Neutrophil (primary cell): Measurements from ENCODE around the gene MYBPHL.

ENCODE experiments used
- H3K27ac ChIP-seq: fragments of 200-600 bp; sonication (generic); 2 replicates; pipeline ENCODE4 v1.5.1; 2016; ENCODE audit warnings: mild to moderate bottlenecking, moderate library complexity
- H3K27me3 ChIP-seq: fragments of 200-600 bp; sonication (generic); 2 replicates; pipeline ENCODE4 v1.6.0; 2016; ENCODE audit warnings: mild to moderate bottlenecking
- H3K36me3 ChIP-seq: fragments of 200-600 bp; sonication (generic); 2 replicates; pipeline ENCODE4 v1.5.1; 2017
- H3K4me1 ChIP-seq, 2 experiments: fragments of 200-600 bp in 1 of 2; sonication (generic) in 1 of 2; 1 replicate in 1 of 2; 2 replicates in 1 of 2; pipeline versions ENCODE4 v1.5.1 to v1.6.1; 2013 to 2016; ENCODE audit warnings: low read depth in 1 of 2, low read length in 1 of 2, mild to moderate bottlenecking in 1 of 2, moderate library complexity in 1 of 2; ENCODE audit not compliant: control insufficient read depth in 1 of 2, insufficient read depth in 1 of 2
- H3K4me3 ChIP-seq, 2 experiments: fragments of 200-600 bp in 1 of 2; sonication (generic) in 1 of 2; 1 replicate in 1 of 2; 2 replicates in 1 of 2; pipeline ENCODE4 v1.5.1; 2013 to 2016; ENCODE audit warnings: low read depth in 1 of 2, low read length in 1 of 2, mild to moderate bottlenecking in 1 of 2, moderate library complexity in 1 of 2
- H3K9me3 ChIP-seq: fragments of 200-600 bp; sonication (generic); 2 replicates; pipeline ENCODE4 v1.5.1; 2016
- TF ChIP-seq, protein P1 (sequence below): fragments of 200-600 bp; sonication (generic); IDR thresholded peaks from 2 replicates; pipeline ENCODE4 v1.5.1; 2016; ENCODE audit warnings: antibody characterized with exemption

MYBPHL gene

DNA sequence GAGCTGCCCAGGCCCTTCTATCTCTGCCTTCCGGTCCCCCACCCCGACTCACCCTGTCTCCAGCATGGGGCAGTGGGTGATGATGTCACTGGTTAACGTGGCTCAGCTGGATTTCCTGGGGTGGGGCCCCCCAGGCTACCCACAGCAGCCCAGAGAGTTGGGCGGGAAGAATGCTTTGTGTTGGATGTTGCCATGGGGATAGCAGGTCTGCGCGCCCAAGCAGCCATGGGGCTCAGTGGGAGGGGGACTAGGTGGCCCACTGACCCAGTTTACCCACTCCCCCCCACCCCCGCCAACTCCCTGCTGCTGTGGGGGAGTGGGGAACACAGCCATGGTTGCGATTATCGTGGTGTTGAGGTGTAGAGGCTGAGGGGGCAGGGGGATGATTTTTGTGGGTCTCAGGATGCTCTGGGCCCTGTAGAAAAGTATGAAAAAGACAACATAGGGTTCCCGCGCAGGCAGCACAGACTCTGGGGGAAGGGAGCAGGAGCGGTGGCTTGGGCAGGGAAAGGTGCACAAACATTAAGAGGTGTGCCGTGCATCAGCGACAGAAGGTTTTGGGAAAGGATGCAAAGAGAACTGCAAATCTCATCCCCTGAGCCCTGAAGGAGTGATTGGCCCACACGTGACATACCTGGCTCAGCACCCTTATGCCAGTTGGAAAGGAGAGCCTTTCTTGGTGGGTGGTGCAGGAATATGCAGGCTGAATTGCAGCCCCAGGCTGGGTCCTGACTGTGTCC, 49.0 kb downstream of the MYBPHL start:
- Histone ChIP-seq H3K36me3 (no peaks in the 10 kb centered on the region), H3K27ac (no peak overlapping the region), H3K4me3 (no peak overlapping the region), H3K4me1 (no peaks in the 10 kb centered on the region), H3K27me3 (peaks cover 50% of the 10 kb centered on the region), H3K9me3 (no peaks in the 10 kb centered on the region)
- TF ChIP-seq, protein P1, sequence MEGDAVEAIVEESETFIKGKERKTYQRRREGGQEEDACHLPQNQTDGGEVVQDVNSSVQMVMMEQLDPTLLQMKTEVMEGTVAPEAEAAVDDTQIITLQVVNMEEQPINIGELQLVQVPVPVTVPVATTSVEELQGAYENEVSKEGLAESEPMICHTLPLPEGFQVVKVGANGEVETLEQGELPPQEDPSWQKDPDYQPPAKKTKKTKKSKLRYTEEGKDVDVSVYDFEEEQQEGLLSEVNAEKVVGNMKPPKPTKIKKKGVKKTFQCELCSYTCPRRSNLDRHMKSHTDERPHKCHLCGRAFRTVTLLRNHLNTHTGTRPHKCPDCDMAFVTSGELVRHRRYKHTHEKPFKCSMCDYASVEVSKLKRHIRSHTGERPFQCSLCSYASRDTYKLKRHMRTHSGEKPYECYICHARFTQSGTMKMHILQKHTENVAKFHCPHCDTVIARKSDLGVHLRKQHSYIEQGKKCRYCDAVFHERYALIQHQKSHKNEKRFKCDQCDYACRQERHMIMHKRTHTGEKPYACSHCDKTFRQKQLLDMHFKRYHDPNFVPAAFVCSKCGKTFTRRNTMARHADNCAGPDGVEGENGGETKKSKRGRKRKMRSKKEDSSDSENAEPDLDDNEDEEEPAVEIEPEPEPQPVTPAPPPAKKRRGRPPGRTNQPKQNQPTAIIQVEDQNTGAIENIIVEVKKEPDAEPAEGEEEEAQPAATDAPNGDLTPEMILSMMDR, result no peak

DNA sequence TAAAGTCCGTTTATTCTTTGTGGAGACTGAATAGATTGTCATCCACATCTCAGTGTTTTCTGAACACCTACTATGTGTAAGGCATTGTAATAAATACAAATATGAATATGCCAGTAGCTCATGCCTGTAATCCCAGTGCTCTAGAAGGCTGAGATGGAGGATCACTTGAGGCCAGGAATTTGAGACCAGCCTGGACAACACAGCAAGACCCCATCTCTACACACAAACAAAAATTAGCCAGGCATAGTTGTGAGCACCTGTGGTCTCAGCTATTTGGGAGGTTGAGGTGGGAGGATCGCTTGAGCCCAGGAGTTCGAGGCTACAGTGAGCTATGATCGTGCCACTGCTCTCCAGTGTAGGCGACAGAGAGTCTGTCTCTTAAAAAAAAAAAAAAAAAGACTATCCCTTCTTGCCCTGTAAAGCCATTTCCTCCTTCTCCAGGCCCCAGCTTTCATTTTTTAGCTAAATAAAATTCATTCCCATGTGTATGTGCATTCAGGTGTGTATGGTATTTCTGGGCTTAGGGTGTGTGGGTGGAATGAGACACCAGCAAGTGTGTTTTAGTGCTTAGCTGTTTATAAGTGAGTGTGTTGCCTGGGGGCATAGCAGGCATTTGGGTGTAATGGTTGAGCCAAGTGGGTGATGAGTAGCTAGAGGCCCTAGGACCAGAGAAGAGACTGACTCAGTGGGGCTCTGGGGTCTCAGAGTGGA, 49.7 kb downstream of the MYBPHL start:
- Histone ChIP-seq H3K4me3 (no peak overlapping the region), H3K36me3 (no peaks in the 10 kb centered on the region), H3K4me1 (no peaks in the 10 kb centered on the region), H3K27me3 (peaks cover 50% of the 10 kb centered on the region), H3K27ac (no peak overlapping the region), H3K9me3 (no peaks in the 10 kb centered on the region)
- TF ChIP-seq, protein P1, result no peak

DNA sequence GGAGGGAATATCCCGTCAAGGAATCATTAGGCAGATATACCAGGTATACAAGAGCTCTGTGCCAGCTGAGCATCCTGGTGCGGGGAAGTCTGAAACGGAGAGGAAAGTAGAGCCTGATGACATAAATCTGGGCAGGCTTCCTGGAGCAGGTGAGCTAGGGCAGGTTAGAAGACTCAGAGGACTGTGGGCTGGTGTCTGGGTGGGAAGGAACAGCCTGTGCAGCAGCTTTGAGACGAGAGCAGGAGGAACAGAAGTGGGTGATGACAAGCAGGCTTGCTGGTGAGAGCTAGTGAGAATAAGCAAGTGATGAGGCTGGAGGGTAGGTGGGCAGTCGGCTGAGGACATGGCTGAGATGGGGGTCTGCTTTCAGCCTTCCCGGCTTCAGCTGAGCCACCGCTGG, 50.7 kb downstream of the MYBPHL start:
- no peaks in the 10 kb centered on the region for H3K9me3 ChIP-seq
- peaks cover 60% of the 10 kb centered on the region for H3K27me3 ChIP-seq
- H3K4me3 ChIP-seq, result no peak overlapping the region
- H3K36me3 ChIP-seq, result no peaks in the 10 kb centered on the region
- TF ChIP-seq, protein P1, result no peak
- no peak overlapping the region for H3K27ac ChIP-seq
- no peaks in the 10 kb centered on the region for H3K4me1 ChIP-seq

DNA sequence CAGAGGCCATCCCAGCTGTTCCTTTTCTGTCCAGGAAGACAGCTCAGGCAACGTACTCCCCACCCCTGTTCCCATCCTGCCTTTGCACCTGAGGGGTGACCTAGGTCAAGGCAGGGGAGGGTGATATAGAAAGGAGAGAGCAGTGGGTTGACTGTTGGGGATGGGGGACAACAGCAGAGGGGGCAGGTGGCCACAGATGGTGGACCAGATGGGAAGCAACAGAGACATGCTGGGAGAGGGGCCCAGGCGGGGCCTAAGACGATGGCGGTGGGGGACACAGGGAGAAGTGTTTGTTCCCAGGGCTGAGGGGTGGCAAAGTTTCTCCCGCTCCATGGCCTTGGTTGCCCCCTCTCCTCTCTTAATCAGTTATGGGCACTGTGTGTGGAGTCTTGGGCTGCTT, 51.1 kb downstream of the MYBPHL start:
- H3K4me3 ChIP-seq, result no peak overlapping the region
- TF ChIP-seq, protein P1, result no peak
- no peaks in the 10 kb centered on the region for H3K9me3 ChIP-seq
- no peak overlapping the region for H3K27ac ChIP-seq
- H3K27me3 ChIP-seq, result peaks cover 64% of the 10 kb centered on the region
- H3K4me1 ChIP-seq, result no peaks in the 10 kb centered on the region
- no peaks in the 10 kb centered on the region for H3K36me3 ChIP-seq

DNA sequence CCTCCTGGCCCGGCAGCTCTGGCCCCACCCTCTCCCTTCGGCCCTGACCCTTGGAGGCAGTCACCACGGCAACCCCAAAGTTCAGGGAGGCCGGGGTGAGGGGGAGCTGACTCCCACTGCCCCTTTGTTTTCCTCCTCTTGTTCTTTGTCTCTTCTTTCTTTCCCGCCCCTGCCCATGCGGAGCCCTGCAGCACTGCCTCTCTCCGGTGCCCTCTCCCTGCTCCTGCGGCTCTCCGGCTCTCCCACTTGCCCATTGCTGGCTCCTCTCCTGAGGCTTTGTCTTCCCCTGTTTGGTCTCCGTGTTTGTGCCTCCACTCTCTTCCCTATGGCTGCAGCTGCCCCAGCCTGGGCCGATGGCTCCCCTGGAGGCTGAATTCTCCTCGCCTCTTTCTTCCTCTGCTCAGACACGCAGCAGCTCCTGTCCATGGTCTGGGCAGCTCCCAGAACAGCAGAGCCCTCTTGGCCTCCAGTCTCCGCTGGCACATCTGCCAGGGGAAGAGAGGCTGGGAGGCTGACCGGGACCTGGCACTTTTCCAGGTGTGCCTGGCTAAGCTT, 51.6 kb downstream of the MYBPHL start:
- TF ChIP-seq, protein P1, result no peak
- Histone ChIP-seq H3K4me3 (no peak overlapping the region), H3K9me3 (no peaks in the 10 kb centered on the region), H3K27ac (no peak overlapping the region), H3K27me3 (peaks cover 69% of the 10 kb centered on the region), H3K36me3 (no peaks in the 10 kb centered on the region), H3K4me1 (peaks cover under 1% of the 10 kb centered on the region in 2 experiments)
